NCI-H345 (cell line): Measurements from ENCODE around the gene NDOR1.

ENCODE experiments used
- DNase-seq: peaks from one replicate; lab custom pipeline; 2025; lab: John Stamatoyannopoulos, UW

The NDOR1 gene

GRCh38 chr9:137205126-137206069 lies at the start of gene NDOR1, which contains the start of gene TMEM203:
NDOR1 (plus strand) TSS chr9:137205700; CDS start chr9:137205778, 78 bp downstream.
TMEM203 (minus strand) TSS chr9:137205648; CDS start chr9:137205414, 234 bp downstream.
- DNase-seq: peak; percentile 88

GRCh38 chr9:137156567-137157375 lies 48.7 kb upstream of the NDOR1 start:
- no peak for DNase-seq

- DNase-seq: no peak
Observed at GRCh38 chr9:137157618-137158415, 47.7 kb upstream of the NDOR1 start.

- no peak for DNase-seq
Observed at GRCh38 chr9:137158625-137159024, 46.9 kb upstream of the NDOR1 start.

- no peak for DNase-seq
Observed at GRCh38 chr9:137159105-137160053, 46.1 kb upstream of the NDOR1 start.

GRCh38 chr9:137160054-137160425 lies 45.5 kb upstream of the NDOR1 start:
- no peak for DNase-seq

GRCh38 chr9:137160716-137161557 lies 44.6 kb upstream of the NDOR1 start:
- DNase-seq: peak; percentile 74

GRCh38 chr9:137161558-137162486 lies 43.7 kb upstream of the NDOR1 start:
- no peak for DNase-seq

- DNase-seq: no peak
Observed at GRCh38 chr9:137162505-137163364, 42.8 kb upstream of the NDOR1 start.

- no peak for DNase-seq
Observed at GRCh38 chr9:137163365-137163715, 42.2 kb upstream of the NDOR1 start.

- DNase-seq: no peak
Observed at GRCh38 chr9:137163805-137164204, 41.7 kb upstream of the NDOR1 start.

GRCh38 chr9:137164370-137165249 lies 40.9 kb upstream of the NDOR1 start:
- no peak for DNase-seq

GRCh38 chr9:137165250-137165836 lies 40.2 kb upstream of the NDOR1 start:
- DNase-seq: no peak

GRCh38 chr9:137166380-137167229 lies 38.9 kb upstream of the NDOR1 start:
- DNase-seq: no peak

- DNase-seq: peak; percentile 17
Observed at GRCh38 chr9:137167277-137167746, 38.2 kb upstream of the NDOR1 start.
